Activated naive CD4-positive, alpha-beta T cell treated with anti-CD3 and anti-CD28 coated beads for 36 hours (primary cell): ENCODE data around the gene CTF1. TPM values are rescaled to one million over a fixed set of nuclear protein-coding genes. Genes with fewer than 3 reads are reported as not detected.
"Not testable (repeated sequence)": the region's sequence is repeated elsewhere in the genome, so short reads cannot be mapped to it uniquely, and the experiment has no call there.

Experiments
- CTCF ChIA-PET: fragments of 350-600 bp; sonication (Branson Sonifier 250); formaldehyde crosslinking; loops from one replicate; lab custom pipeline; 2021; ENCODE audit warnings: antibody characterized with exemption; lab: Charles Lee
- DNase-seq: peaks from one replicate; pipeline ENCODE4 v3.0.0-alpha.2; 2020
- H3K27ac Mint-ChIP-seq: one replicate; pipeline ENCODE4 v1.8.0; 2021; ENCODE audit warnings: mild to moderate bottlenecking, mixed read lengths
- H3K27me3 Mint-ChIP-seq: one replicate; pipeline ENCODE4 v1.8.0; 2021; ENCODE audit warnings: low read depth, mixed read lengths
- H3K36me3 Mint-ChIP-seq: one replicate; pipeline ENCODE4 v1.8.0; 2021; ENCODE audit warnings: low read depth, mixed read lengths
- H3K4me1 Mint-ChIP-seq: one replicate; pipeline ENCODE4 v1.8.0; 2021; ENCODE audit warnings: low read depth, mixed read lengths
- H3K4me3 Mint-ChIP-seq: one replicate; pipeline ENCODE4 v1.8.0; 2021; ENCODE audit warnings: mild to moderate bottlenecking, moderate library complexity, mixed read lengths
- H3K9me3 Mint-ChIP-seq: one replicate; pipeline ENCODE4 v1.8.0; 2021; ENCODE audit warnings: mixed read lengths
- intact Hi-C: fragments of 100-400 bp; cut with micrococcal nuclease; formaldehyde crosslinking; loops from one replicate; pipeline ENCODE4 v1.15.1; 2023
- total RNA-seq, 2 experiments: library from RNA; stranded (reverse); gene quantifications; one replicate each; pipeline ENCODE4 v1.2.3, GENCODE V29; 2021

CTF1 gene
- total RNA-seq, result under 1 TPM; 0.21 to 0.27 TPM

GRCh38 chr16:30896261-30896888, at the start of gene CTF1:
TSS of gene CTF1 (plus strand) at chr16:30896614. CDS start at chr16:30896644, 30 bp downstream.
- CTCF ChIA-PET, result no interaction called here
- no peak for DNase-seq
- H3K4me1 Mint-ChIP-seq, result peaks cover 46% of the 10 kb centered on the region
- H3K9me3 Mint-ChIP-seq, result no peaks in the 10 kb centered on the region
- H3K4me3 Mint-ChIP-seq, result peak within 1 kb of the TSS; percentile 69
- intact Hi-C loops, result no loop called here
- H3K27ac Mint-ChIP-seq, result peak within 1 kb of the TSS; percentile 79
- no peaks in the 10 kb centered on the region for H3K27me3 Mint-ChIP-seq
- H3K36me3 Mint-ChIP-seq, result peaks cover 1% of the 10 kb centered on the region

DNA sequence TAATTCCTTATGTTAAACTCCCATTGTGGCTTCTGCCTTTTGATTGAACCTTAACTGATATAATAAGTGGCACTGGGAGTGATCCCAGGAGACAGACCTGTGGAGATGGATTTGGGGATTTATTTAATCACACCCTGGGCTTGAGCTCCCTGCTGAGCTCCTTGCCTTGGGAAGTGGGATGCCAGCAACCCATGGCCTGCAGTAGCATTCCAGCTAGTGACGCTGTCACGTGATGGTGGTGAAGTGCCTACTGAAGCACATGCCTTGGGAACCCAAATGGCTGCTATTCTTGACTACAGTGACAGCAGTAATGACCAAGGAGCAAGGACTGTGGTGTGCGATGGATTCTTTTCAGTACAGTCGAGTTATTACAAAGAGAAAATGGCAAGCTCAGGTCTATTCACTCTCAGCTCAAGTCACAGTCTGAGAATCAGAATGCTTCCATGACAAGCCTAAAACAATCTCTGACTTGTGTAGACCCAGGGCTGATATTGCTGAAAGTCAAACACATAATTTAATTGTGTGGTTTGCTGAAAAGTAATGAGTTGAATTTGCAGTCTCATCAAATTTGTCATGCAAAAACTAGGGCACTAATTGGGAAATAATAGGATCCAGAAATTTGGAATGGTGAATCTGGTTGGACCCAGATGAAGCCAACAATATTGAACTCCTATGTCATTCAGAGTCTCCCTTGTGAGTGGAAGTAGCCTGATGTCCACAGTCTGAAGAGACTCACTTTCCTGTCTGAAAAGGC, 49.6 kb upstream of the CTF1 start:
- intact Hi-C loops, result no loop called here
- CTCF ChIA-PET, result interaction anchor here (1.0 to 5.0 kb wide), 7 partner anchors 20 to 95 kb away, joined by 3 to 94 read pairs (median 22); no protein-coding TSS in a partner anchor
- H3K4me1 Mint-ChIP-seq, result peaks cover 8% of the 10 kb centered on the region
- no peak overlapping the region for H3K4me3 Mint-ChIP-seq
- no peak for DNase-seq
- no peaks in the 10 kb centered on the region for H3K9me3 Mint-ChIP-seq
- no peaks in the 10 kb centered on the region for H3K36me3 Mint-ChIP-seq
- H3K27me3 Mint-ChIP-seq, result no peaks in the 10 kb centered on the region
- no peak overlapping the region for H3K27ac Mint-ChIP-seq

DNA sequence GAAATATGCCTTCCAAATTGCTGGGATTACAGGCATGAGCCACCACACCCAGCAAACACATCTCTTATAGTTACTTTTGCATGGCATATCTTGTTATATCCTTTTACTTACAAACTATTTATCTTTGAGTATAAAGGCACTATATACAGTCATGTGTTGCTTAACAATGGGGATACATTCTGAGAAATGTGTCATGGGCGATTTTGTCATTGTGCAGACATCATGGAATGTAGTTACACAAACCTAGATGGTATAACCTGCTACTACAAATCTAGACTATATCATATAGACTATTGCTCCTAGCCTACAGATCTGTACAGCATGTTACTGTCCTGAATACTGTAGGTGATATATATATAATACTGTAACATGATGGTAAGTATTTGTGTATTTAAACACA, 46.2 kb upstream of the CTF1 start:
- Mint-ChIP-seq H3K4me3 (no peak overlapping the region), H3K36me3 (no peaks in the 10 kb centered on the region)

GRCh38 chr16:30853758-30854157, 42.7 kb upstream of the CTF1 start:
- intact Hi-C loops, result no loop called here
- peak; percentile 14 for DNase-seq
- no peaks in the 10 kb centered on the region for H3K36me3 Mint-ChIP-seq
- CTCF ChIA-PET, result interaction anchor here (1.9 to 3.0 kb wide), 2 partner anchors 9 to 48 kb away, joined by 7 to 22 read pairs; no protein-coding TSS in a partner anchor
- no peak overlapping the region for H3K27ac Mint-ChIP-seq
- no peak overlapping the region for H3K4me3 Mint-ChIP-seq
- H3K9me3 Mint-ChIP-seq, result no peaks in the 10 kb centered on the region
- no peaks in the 10 kb centered on the region for H3K27me3 Mint-ChIP-seq
- no peaks in the 10 kb centered on the region for H3K4me1 Mint-ChIP-seq

More for the DNA sequence above, 46.2 kb upstream of the CTF1 start:
- CTCF ChIA-PET, result interaction anchor here (0.6 to 0.9 kb wide), 2 partner anchors 70 to 94 kb away, joined by 3 to 4 read pairs; no protein-coding TSS in a partner anchor
- no peaks in the 10 kb centered on the region for H3K27me3 Mint-ChIP-seq
- intact Hi-C loops, result no loop called here
- H3K9me3 Mint-ChIP-seq, result no peaks in the 10 kb centered on the region
- no peaks in the 10 kb centered on the region for H3K4me1 Mint-ChIP-seq
- no peak overlapping the region for H3K27ac Mint-ChIP-seq
- DNase-seq, result no peak

DNA sequence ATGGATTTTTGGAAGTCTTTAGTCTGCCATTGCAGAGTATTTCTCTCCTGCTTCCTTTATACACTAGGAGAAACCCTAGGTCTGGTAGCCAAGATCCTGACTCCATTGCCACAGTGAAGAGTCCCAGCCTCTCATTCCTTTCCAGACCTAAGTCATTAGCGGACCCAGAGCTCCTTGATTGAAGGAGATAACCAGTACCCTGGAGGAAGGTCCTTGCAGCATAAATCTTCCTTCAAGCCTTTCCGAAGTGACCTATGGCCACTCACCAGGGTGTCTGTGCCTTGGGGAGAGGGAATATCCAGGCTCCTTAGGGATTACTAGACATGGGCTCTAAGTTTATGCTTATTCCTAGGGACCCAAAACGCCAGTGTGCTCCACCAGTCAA, 38.3 kb upstream of the CTF1 start:
- CTCF ChIA-PET, result interaction anchor here (2.4 kb wide), 1 partner anchor 13 kb away, joined by 17 read pairs; no protein-coding TSS in a partner anchor
- Mint-ChIP-seq H3K4me3 (no peak overlapping the region), H3K27me3 (no peaks in the 10 kb centered on the region), H3K36me3 (no peaks in the 10 kb centered on the region), H3K27ac (no peak overlapping the region), H3K9me3 (no peaks in the 10 kb centered on the region), H3K4me1 (no peaks in the 10 kb centered on the region)
- intact Hi-C loops, result no loop called here
- no peak for DNase-seq

DNA sequence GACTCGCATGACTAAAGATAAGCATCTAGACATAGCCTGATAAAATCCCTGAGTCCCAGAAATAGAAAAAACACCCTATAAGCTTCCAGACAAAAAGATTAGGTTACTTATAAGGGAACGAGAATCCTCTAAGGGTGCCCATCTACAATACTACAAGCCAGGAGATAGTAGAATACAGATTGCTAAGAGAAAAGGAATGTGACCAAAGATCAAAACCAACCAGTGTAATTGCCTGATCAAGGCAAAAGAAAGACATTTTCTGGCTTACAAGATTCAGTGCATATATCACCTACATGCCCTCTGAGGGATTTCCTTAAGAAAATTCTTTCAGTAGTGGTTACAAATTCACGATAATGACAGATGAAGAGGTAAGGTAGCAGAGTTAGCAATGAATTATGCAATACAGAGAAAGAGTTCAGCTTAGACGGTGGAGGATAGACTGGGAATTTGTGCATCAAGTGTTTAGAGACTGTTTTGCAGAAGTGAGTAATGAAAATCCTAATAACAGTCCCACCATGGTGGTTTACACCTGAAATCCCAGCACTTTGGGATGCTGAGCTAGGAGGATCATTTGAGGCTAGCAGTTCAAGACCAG, 37.5 kb upstream of the CTF1 start:
- H3K36me3 Mint-ChIP-seq, result no peaks in the 10 kb centered on the region
- intact Hi-C loops, result no loop called here
- CTCF ChIA-PET, result interaction anchor here (0.8 kb wide), 1 partner anchor 14 kb away, joined by 3 read pairs; no protein-coding TSS in a partner anchor
- H3K4me3 Mint-ChIP-seq, result no peak overlapping the region
- no peak overlapping the region for H3K27ac Mint-ChIP-seq
- H3K27me3 Mint-ChIP-seq, result no peaks in the 10 kb centered on the region
- no peaks in the 10 kb centered on the region for H3K9me3 Mint-ChIP-seq
- DNase-seq, result no peak
- no peaks in the 10 kb centered on the region for H3K4me1 Mint-ChIP-seq

DNA sequence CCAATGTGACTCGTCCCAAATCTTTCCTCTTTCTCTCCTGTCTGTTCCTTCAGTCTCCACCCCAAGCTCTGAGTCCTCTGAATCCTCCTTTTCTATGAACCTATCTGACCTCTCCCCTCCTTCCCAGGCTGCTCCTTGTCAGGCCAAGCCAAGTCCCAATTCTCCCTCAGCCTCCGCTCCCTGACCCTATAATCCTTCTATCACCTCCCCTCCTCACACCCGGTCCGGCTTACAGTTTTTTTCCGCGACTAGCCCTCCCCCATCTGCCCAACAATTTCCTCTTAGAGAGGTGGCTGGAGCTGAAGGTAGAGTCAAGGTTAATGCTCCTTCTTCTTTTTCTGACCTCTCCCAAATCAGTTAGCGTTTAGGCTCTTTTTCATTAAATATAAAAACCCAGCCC, 35.7 kb upstream of the CTF1 start:
- H3K27me3 Mint-ChIP-seq, H3K27ac Mint-ChIP-seq, DNase-seq, H3K36me3 Mint-ChIP-seq, H3K4me3 Mint-ChIP-seq, intact Hi-C loops, H3K9me3 Mint-ChIP-seq, H3K4me1 Mint-ChIP-seq: not testable (repeated sequence)
- CTCF ChIA-PET, result interaction anchor here (0.5 to 1.0 kb wide), 2 partner anchors 8 to 15 kb away, joined by 4 read pairs; no protein-coding TSS in a partner anchor

DNA sequence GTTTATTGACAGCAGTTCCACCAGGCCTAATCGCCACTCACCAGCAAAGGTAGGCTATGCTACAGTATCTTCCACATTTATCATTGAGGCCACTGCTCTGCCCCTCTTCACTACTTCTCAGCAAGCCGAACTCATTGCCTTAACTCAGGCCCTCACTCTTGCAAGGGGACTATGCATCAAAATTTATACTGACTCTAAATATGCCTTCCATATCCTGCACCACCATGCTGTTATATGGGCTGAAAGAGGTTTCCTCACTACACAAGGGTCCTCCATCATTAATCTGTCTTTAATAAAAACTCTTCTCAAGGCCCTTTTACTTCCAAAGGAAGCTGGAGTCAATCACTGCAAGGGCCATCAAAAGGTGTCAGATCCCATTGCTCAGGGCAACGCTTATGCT, 33.2 kb upstream of the CTF1 start:
- H3K36me3 Mint-ChIP-seq, DNase-seq, CTCF ChIA-PET, H3K27ac Mint-ChIP-seq, H3K4me3 Mint-ChIP-seq, intact Hi-C loops, H3K4me1 Mint-ChIP-seq, H3K9me3 Mint-ChIP-seq, H3K27me3 Mint-ChIP-seq: not testable (repeated sequence)

DNA sequence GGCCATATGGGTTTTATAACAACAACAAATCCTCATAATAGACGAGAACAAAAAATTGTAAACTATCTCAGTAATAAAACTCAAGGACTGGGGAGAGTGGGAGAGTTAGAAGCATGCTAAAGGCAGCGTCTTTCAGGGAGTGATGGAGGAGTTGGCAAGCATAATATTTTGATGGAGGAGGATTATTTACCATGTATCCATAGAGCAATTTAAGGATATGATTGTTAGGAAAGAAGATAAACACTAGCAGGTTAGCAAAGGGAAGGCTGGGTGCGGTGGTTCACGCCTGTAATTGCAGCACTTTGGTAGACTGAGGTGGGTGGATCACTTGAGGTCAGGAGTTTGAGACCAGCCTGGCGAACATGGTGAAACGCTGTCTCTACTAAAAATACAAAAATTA, 30.4 kb upstream of the CTF1 start:
- intact Hi-C loops, result no loop called here
- no peaks in the 10 kb centered on the region for H3K9me3 Mint-ChIP-seq
- CTCF ChIA-PET, result no interaction called here

GRCh38 chr16:30867747-30868146, 28.7 kb upstream of the CTF1 start:
- intact Hi-C loops, result no loop called here
- Mint-ChIP-seq H3K4me1 (peaks cover 3% of the 10 kb centered on the region), H3K4me3 (no peak overlapping the region), H3K9me3 (no peaks in the 10 kb centered on the region), H3K36me3 (no peaks in the 10 kb centered on the region), H3K27ac (no peak overlapping the region), H3K27me3 (no peaks in the 10 kb centered on the region)
- CTCF ChIA-PET, result interaction anchor here (3.4 kb wide), 1 partner anchor 23 kb away, joined by 11 read pairs; no protein-coding TSS in a partner anchor
- DNase-seq, result no peak

More for the DNA sequence above, 30.4 kb upstream of the CTF1 start:
- Mint-ChIP-seq H3K36me3 (no peaks in the 10 kb centered on the region), H3K4me1 (no peaks in the 10 kb centered on the region), H3K27me3 (no peaks in the 10 kb centered on the region), H3K4me3 (no peak overlapping the region), H3K27ac (no peak overlapping the region)
- no peak for DNase-seq

DNA sequence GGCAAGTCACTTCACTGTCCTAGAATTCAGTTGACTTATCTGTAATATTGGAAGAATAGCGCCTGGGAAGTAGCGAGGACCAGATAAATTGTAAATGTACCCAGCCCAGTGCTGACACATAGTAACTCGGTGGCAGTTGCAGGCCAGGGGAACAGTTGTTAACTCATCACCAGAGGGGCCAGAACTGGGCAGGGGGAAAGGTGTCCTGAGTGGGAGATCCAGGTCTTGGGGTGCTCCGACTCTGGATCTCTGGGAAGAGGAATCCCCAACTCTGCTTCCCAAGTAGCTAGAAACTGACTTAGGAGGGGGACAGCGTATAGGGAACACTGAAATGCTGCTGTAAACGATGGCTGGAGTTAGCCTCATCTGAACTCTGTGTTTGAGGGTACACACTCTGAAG, 25.5 kb upstream of the CTF1 start:
- no peak for DNase-seq
- Mint-ChIP-seq H3K4me3 (no peak overlapping the region), H3K9me3 (no peaks in the 10 kb centered on the region), H3K4me1 (peaks cover 19% of the 10 kb centered on the region), H3K27ac (no peak overlapping the region), H3K36me3 (peaks cover 3% of the 10 kb centered on the region), H3K27me3 (no peaks in the 10 kb centered on the region)
- CTCF ChIA-PET, result interaction anchor here (0.7 to 3.4 kb wide), 3 partner anchors 26 to 309 kb away, joined by 3 to 11 read pairs (median 6); partner anchors contain the start of gene FUS
- intact Hi-C loops, result loop anchor here (10.0 kb wide), 1 partner anchor 224 kb away; the partner anchor contains the start of gene VKORC1

- Mint-ChIP-seq H3K9me3 (no peaks in the 10 kb centered on the region), H3K4me3 (peak overlapping the region; percentile 92), H3K4me1 (peaks cover 40% of the 10 kb centered on the region), H3K27ac (peak overlapping the region; percentile 96), H3K36me3 (peaks cover 14% of the 10 kb centered on the region), H3K27me3 (no peaks in the 10 kb centered on the region)
- no peak for DNase-seq
- intact Hi-C loops, result loop anchor here (2.0 to 10.0 kb wide), 4 partner anchors 28 to 220 kb away; partner anchors contain the start of genes SRCAP and VKORC1
- CTCF ChIA-PET, result interaction anchor here (1.0 to 4.0 kb wide), 4 partner anchors 27 to 61 kb away, joined by 3 to 22 read pairs (median 6); no protein-coding TSS in a partner anchor
Observed at GRCh38 chr16:30874244-30874820, 22.1 kb upstream of the CTF1 start.
